Amniotic epithelial cell (primary cell): ENCODE measurements around the gene PTPRN2.
"Not testable (repeated sequence)": the region's sequence is repeated elsewhere in the genome, so short reads cannot be mapped to it uniquely, and the experiment has no call there.

ENCODE experiments used
- DNase-seq: peaks from one replicate; pipeline ENCODE4 v3.0.0-alpha.2; 2010; ENCODE audit warnings: low read depth

Gene PTPRN2

DNA sequence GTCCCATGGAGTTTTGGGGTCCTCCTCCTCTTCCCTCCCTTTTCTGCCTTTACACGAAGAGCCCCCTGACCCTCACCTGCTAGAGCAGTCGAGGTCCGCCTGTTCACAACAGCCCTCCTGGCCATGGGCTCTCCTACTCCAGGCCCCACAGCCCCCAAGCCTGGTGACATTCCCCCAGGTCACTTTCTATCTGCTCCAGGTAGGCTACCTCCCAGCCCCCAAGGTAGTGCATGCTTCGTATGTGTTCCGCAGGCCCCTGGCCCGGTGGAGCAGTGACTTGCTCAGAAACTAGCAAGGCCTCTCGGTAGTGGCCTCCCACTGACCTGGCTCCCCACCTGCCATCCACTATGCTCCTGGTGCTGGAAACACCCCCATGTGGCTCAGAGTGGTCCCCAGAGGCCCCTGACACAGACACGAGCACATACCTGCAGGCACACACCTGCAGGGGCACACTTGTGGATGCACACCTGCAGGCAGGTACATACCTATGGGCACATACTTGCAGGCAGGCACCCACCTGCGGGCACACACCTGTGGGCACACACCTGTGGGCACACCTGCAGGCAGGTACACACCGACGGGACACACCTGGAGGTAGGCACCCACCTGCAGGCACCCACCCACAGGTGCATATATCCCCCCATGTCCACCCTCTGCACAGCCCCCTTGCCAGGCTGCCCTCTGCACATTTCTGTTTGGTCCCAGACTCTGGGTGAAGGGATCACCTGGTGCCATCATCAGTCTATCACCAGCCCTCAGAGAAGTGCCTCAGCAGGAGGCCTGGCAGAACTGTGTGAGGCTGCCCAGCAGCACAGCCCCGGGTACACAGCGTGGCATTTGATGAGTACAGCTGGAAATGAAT, 322.5 kb downstream of the PTPRN2 start:
- DNase-seq, result no peak

DNA sequence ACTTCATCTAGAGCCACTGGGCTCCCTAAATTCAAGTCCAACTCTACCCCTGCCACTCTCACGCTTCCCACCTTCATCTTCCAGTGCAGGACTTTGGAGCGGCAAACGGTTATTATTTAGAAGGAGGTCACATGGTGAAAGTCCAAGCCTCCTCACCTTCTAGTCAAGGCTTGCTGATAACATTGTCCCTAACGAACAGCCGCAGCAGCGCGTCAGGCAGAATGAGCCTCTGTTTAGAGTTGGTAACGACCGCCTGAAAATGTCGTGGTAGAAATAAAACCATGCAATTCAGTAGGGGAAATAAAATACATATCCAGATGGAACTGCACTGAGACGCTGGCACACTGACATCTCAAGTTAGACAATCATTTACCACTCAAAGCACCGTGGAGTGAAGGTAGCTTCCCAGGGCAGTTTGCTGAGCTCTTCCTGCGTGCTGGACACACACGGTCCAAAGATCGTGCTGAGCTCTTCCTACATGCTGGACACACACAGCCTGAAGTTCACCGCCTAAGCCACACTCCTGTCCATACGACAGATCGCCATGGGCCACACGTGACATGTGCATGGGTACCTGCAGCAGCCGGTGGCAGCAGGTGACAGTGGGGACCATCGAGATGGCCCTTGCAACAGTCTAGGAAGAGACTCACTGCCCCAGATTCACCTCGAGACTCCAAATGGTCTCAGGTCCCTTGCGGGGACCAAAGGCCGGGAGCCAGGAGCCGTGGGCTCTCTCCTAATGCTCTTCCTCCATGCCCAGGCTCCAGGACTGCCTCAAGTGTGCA, 323.5 kb downstream of the PTPRN2 start:
- no peak for DNase-seq

DNA sequence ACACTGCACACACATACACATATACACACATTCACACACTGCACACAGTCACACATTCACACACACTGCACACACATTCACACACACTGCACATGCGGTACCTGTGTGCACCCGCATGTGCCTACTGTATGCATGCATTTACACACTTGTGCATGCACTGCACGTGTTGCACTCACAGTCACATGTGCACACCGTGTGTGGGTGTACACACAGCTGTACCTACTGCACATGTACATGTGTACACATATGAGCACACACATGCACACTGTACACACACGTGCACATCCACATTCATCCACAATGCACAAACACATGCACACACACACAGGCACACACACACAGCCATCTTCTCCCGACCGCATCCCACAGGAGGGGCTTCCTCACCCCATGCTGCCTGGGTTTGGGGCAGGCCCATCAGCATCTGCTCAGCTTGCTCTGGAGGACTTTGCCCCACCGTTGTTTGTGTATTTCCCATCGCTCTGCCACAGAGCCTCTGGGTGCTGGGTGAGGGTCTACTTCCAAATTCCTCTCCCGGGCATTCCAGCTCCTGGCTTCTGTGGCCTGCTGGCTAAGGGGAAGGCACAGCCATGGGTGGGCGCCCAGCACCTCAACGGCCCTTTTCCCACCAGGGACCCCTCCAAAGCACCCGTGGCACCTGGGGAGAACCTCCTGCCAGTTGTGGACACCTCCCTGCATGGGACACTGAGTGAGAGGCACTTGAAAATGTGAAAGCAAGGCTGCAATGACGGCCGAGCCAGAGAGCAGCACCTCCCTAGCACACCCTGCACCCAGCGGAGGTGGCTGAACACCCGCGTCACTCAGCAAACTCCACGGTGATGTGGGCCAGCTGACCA, 324.3 kb downstream of the PTPRN2 start:
- no peak for DNase-seq

GRCh38 chr7:158262284-158263109, 325.1 kb downstream of the PTPRN2 start:
- no peak for DNase-seq

DNA sequence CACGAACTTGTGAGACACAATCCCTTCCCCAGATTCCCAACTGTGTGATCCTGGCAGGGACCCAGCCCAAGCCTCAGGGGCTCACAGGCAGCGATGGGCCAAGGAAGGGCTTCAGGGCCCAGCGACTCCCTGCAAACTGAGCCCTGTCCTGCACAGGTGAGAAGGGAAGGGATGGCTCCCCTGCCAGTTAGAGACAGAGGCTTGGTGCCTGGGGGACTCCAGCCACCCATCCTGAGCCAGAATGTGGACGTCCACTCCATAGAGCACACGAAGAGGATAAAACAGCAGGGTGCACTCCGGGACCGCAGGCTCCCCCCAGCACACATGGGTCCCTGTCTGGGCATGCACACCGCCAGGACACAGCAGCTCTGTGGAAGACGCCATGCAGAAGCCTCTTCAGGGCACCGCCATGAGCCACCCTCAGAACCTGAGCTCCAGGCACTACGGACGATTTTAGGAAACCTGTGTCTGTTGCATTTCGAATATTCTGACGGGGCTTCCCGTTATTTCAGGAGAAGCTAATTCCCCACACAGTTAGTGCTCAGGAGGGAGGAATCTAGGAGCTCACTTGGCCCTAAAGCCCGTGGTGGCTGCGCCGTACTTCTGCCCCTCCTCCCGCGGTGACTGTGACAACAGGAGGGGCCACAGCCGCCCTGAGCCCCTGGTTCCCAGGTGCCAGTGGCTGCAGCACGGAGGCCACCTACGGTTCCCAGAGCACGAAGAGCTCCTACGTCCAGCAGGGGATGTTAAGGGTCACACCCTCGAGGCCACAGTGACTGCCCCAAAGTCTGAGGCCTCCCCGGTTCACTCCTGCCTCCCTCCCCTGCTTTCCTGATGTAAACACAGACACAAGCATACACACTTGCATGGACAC, 326.0 kb downstream of the PTPRN2 start:
- no peak for DNase-seq

- DNase-seq, result no peak
These were observed 326.9 kb downstream of the PTPRN2 start for GRCh38 chr7:158260567-158261361.

- DNase-seq, result no peak
These were observed 327.8 kb downstream of the PTPRN2 start for GRCh38 chr7:158259671-158260418.

GRCh38 chr7:158259141-158259540, 328.5 kb downstream of the PTPRN2 start:
- no peak for DNase-seq

- DNase-seq, result no peak
These were observed 329.1 kb downstream of the PTPRN2 start for GRCh38 chr7:158258411-158259130.

DNA sequence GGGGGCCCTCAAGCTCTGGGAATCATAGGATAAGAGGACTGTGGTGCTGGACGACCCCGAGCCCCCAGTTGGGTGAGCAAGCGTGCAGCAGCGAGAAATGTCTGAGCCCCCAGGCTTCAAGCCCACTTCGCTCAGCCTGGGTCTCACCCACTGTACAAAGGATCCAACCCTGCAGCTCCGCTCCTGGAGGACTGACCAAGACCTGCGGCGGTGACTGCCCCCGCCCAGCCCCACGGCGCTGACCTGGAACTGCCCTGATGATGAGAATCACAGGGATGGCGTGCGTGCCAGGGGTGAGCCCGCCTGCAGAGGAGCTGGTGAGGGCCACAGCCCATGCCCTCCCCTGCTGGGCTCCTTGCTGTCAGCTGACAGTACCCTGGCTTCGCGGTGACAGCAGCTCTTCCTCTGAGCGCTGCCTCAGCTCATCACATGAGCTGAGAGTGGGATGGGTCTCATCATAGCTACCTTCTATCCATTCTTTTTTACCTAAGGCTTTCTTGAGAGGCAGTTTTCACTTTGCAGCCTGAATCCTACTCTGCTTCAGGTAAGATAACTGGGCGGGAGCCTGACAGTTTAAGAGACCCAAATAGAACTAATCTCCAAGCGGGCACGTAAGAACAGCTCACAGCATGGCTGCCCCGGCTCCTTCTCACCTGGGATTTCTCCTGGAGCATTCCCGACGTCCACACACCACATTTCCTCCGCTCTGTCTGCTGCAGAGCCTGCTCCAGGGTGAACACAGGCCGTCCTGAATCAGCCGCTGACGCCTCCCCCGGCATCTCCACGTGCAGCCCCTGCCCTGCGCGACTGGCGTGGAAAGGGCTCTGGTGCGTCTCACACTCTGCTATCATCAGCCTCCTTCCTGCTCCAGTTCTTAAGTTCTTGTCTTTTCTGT, 329.9 kb downstream of the PTPRN2 start:
- DNase-seq, result no peak

DNA sequence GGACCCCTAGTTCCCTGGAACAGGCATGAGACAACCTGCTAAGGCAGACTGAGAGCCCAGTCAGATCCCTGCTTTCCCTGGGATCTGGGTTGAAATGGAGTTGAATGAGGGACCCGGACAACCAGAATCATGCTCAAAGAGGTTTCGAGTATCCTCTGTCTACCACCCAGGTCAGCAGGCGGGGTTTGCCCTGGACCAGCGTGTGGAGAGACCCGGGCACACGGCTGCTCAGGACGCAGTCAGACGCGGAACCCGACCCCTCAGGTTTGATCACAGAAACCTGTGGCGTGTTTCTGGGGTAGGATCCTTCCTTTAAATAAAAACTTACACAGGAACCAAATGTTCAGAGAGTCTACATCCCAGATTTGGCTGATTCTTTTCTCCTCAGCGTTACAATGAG, 330.6 kb downstream of the PTPRN2 start:
- no peak for DNase-seq

GRCh38 chr7:158256091-158256816, 331.4 kb downstream of the PTPRN2 start:
- DNase-seq, result no peak

DNA sequence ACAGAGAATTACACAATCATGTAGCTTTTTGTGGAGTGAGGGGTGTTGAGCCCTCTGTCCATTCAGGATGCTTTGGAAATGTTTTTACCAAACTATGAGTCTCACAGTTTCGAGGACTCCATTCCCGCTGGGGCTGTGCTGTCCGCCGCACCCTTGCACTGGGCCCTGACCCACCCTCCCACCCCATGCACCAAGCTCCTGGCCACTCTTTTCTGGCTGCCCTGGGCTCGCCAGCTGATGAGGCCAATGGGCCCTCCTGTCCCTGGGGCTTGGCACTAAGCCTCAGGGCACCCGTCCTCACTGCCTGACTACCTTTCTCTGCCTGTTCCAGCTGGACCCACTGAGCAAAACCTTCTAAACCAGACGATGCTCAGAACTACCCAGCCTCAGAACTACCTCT, 332.1 kb downstream of the PTPRN2 start:
- DNase-seq, result no peak

GRCh38 chr7:158255156-158255555, 332.5 kb downstream of the PTPRN2 start:
- DNase-seq, result no peak

DNA sequence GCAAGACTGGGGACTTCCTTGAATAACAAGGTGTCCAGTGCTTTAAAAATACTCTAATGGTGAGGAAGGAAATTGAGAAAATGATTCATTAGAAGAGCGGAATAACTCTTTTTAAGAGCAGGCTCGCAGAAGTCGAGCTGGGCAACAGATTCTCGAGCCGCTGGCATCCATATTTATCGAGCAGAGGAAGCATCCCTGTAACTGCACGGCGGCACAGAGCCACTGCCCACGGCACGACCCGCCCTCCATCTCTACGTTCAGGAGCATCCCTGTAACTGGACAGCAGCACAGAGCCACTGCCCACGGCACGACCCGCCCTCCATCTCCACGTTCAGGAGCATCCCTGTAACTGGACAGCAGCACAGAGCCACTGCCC, 334.0 kb downstream of the PTPRN2 start:
- DNase-seq, result not testable (repeated sequence)

DNA sequence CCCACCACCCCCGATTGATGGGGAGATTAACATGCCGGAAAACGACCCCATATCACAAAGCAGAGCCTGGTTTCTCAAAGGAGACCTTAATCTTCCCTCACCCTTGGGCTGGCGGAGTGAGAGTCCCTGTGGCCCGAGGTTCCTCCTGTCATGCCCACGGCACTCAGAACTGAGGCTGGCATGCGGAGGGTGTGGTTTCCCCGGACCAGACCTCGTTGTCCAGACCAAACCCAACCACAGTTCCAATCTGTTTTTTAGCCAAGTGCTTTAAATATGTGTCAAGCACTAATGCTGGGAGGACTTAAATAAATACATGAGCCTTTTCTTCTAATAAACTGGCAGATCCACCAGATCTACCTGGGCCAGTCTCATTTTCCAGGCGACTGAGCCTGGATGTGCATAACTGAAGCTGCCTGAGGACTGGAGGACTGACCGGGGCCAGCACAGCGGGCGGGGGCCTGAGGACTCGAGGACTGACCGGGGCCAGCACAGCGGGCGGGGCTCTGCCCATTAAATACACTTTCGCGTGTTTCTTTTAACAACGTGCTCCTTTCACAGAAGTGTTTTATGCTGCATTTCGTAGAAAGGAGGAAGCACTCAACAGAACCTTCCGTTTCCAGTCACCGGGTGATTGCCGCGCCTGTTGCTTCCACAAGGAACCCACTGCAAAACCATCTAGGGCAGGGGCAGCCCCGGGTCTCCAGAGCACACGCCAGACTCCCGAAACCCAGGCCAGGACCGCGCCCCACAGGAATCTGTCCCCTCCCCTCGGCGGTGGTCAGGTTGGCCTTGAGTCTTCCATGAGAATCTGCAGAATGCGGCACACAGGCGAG, 334.6 kb downstream of the PTPRN2 start:
- no peak for DNase-seq
